B cell (primary cell): ENCODE results near the gene KCNJ14. TPM values are rescaled to one million over a fixed set of nuclear protein-coding genes. Genes with fewer than 3 reads are reported as not detected.

Experiments used
- ATAC-seq: fragments of 200-7000 bp; cut with Tn5 transposase; one replicate; pipeline ENCODE4 v1.10.0; 2021; ENCODE audit warnings: low read depth, mild to moderate bottlenecking, moderate number of reproducible peaks, moderate library complexity
- CTCF ChIA-PET: fragments of 350-600 bp; sonication (Branson Sonifier 250); formaldehyde crosslinking; loops from one replicate; lab custom pipeline; 2021; ENCODE audit warnings: antibody characterized with exemption, inconsistent platforms; lab: Charles Lee
- POLR2A ChIA-PET: fragments of 350-600 bp; sonication (Branson Sonifier 250); formaldehyde crosslinking; loops from one replicate; lab custom pipeline; 2021; ENCODE audit warnings: antibody characterized with exemption; lab: Charles Lee
- DNase-seq: peaks from one replicate; pipeline ENCODE4 v3.0.0; 2013
- H2AFZ ChIP-seq: 2 replicates; pipeline ENCODE4 v1.6.1; 2012; ENCODE audit warnings: mild to moderate bottlenecking, low read depth, low read length; ENCODE audit not compliant: insufficient read depth, poor library complexity, severe bottlenecking
- H3K27ac ChIP-seq, 2 donors: 1 replicate in 1 of 2; 2 replicates in 1 of 2; pipeline ENCODE4 v1.5.1; 2012 to 2013; ENCODE audit warnings: low read length in 2 of 2, mild to moderate bottlenecking in 2 of 2, moderate library complexity in 1 of 2
- H3K27me3 ChIP-seq, 4 experiments: fragments of 200-600 bp in 1 of 4; sonication (generic) in 1 of 4; replicated peaks in 1 of 4; 1 replicate in 2 of 4; 2 replicates in 2 of 4; pipeline versions ENCODE4 v1.6.1 to v1.7.0; 2013 to 2016; ENCODE audit warnings: low read length in 3 of 4, mild to moderate bottlenecking in 2 of 4, mixed read lengths in 1 of 4, moderate library complexity in 1 of 4; ENCODE audit not compliant: insufficient read depth in 4 of 4, control insufficient read depth in 3 of 4; ENCODE audit errors: control extremely low read depth in 1 of 4
- H3K36me3 ChIP-seq, 2 experiments: replicated peaks in 1 of 2; 1 replicate in 1 of 2; 2 replicates in 1 of 2; pipeline versions ENCODE4 v1.6.1 to v1.7.1; 2013; ENCODE audit warnings: low read length in 1 of 2; ENCODE audit not compliant: insufficient read depth in 2 of 2, control insufficient read depth in 1 of 2; ENCODE audit errors: control extremely low read depth in 1 of 2, extremely low read depth in 1 of 2
- H3K4me1 ChIP-seq, 2 donors: fragments of 200-600 bp in 1 of 2; sonication (generic) in 1 of 2; 1 replicate in 1 of 2; 2 replicates in 1 of 2; pipeline versions ENCODE4 v1.5.1 to v1.6.1; 2013 to 2017; ENCODE audit warnings: low read length in 2 of 2; ENCODE audit not compliant: control insufficient read depth in 2 of 2, insufficient read depth in 2 of 2
- H3K4me2 ChIP-seq: replicated peaks from 2 replicates; pipeline ENCODE3; 2012; ENCODE audit warnings: mild to moderate bottlenecking, low read depth, low read length; ENCODE audit not compliant: poor library complexity, severe bottlenecking
- H3K4me3 ChIP-seq, 5 experiments: fragments of 200-600 bp in 1 of 5; sonication (generic) in 1 of 5; 1 replicate in 3 of 5; 2 replicates in 2 of 5; pipeline versions ENCODE4 v1.5.1 to v1.7.0; 2011 to 2016; ENCODE audit warnings: low read length in 4 of 5, mild to moderate bottlenecking in 4 of 5, low read depth in 2 of 5, control low read depth in 1 of 5, moderate library complexity in 1 of 5; ENCODE audit not compliant: insufficient read depth in 1 of 5; ENCODE audit errors: control extremely low read depth in 1 of 5, extremely low read depth in 1 of 5
- H3K79me2 ChIP-seq: fragments of 200-600 bp; sonication (generic); one replicate; pipeline ENCODE4 v1.6.0; 2016; ENCODE audit warnings: low read length; ENCODE audit not compliant: control insufficient read depth, insufficient read depth
- H3K9ac ChIP-seq: fragments of 200-600 bp; sonication (generic); 2 replicates; pipeline ENCODE4 v1.6.1; 2017; ENCODE audit warnings: mild to moderate bottlenecking, low read length, moderate library complexity
- H3K9me3 ChIP-seq, 3 donors: one replicate each; pipeline versions ENCODE4 v1.6.1 to v1.7.1; 2013; ENCODE audit warnings: low read length in 2 of 3; ENCODE audit not compliant: control insufficient read depth in 2 of 3, insufficient read depth in 1 of 3; ENCODE audit errors: control extremely low read depth in 1 of 3
- H4K20me1 ChIP-seq: 2 replicates; pipeline ENCODE4 v1.6.0; 2012; ENCODE audit warnings: mild to moderate bottlenecking, low read length; ENCODE audit not compliant: insufficient read depth, control insufficient read depth, poor library complexity, severe bottlenecking
- H3K27ac Mint-ChIP-seq: one replicate; pipeline ENCODE4 v1.8.0; 2021; ENCODE audit warnings: mixed read lengths
- H3K27me3 Mint-ChIP-seq: one replicate; pipeline ENCODE4 v1.8.0; 2021; ENCODE audit warnings: mixed read lengths
- H3K4me1 Mint-ChIP-seq: one replicate; pipeline ENCODE4 v1.8.0; 2021; ENCODE audit warnings: mixed read lengths
- H3K4me3 Mint-ChIP-seq: one replicate; pipeline ENCODE4 v1.8.0; 2021; ENCODE audit warnings: mixed read lengths
- H3K9me3 Mint-ChIP-seq: one replicate; pipeline ENCODE4 v1.8.0; 2022; ENCODE audit warnings: mixed read lengths; ENCODE audit not compliant: insufficient read depth
- CTCF ChIP-seq: fragments of 200-600 bp; IDR thresholded peaks from one replicate; pipeline ENCODE4 v1.8.0; 2022; ENCODE audit warnings: antibody characterized with exemption, mild to moderate bottlenecking
- EZH2 ChIP-seq: IDR thresholded peaks from 2 replicates; pipeline ENCODE4 v1.6.1; 2012; ENCODE audit warnings: borderline replicate concordance, low read depth, mild to moderate bottlenecking, moderate library complexity, low read length; ENCODE audit not compliant: insufficient read depth, poor library complexity, severe bottlenecking
- WGBS: methylation state at CpG from one replicate; pipeline ENCODE4 v1.1.5; 2013; ENCODE audit warnings: missing lambda C conversion rate; ENCODE audit not compliant: insufficient coverage; 5-methylcytosine and 5-hydroxymethylcytosine counted together
- intact Hi-C: fragments of 100-400 bp; cut with micrococcal nuclease; formaldehyde crosslinking; loops from one replicate; pipeline ENCODE4 v1.10.0; 2022
- polyA plus RNA-seq: library from polyadenylated mRNA; depleted of rRNA; stranded (reverse); fragments of >200 nt; gene quantifications from 2 replicates; pipeline ENCODE4 v1.2.3, GENCODE V29; 2012
- total RNA-seq, 2 donors: library from RNA; stranded (reverse); fragments of 120-200 nt in 1 of 2; gene quantifications; 1 replicate in 1 of 2; 2 replicates in 1 of 2; pipeline versions ENCODE4 v1.2.3 to v1.2.4, GENCODE V29; 2013 to 2022

The KCNJ14 gene
- total and polyA plus RNA-seq, 2 donors (not counting 1 experiment from before 2014, with no cell fraction given) = 1.5 to 2.3 TPM

- POLR2A ChIA-PET = no interaction called here
- Histone ChIP-seq H3K4me2 (peak overlapping the region; percentile 62), H3K4me1 (peaks cover 43 to 45% of the 10 kb centered on the region in 2 donors), H3K9ac (no peak overlapping the region), H3K27ac (no peak overlapping the region), H3K36me3 (no peaks in the 10 kb centered on the region), H3K9me3 (peaks cover 0 to 31% (median 0%) of the 10 kb centered on the region in 3 donors), H3K79me2 (no peaks in the 10 kb centered on the region), H3K4me3 (peak overlapping the region in 1 of 5 experiments; percentile 9), H4K20me1 (no peaks in the 10 kb centered on the region), H2AFZ (peak overlapping the region; percentile 5), H3K27me3 (peaks cover 0 to 60% (median 25%) of the 10 kb centered on the region in 4 experiments)
- DNase-seq (peak; percentile 33), ATAC-seq (no peak)
- intact Hi-C loops = loop anchor here (10.0 kb wide), 1 partner anchor 103 kb away; the partner anchor contains the start of genes GRIN2D and KDELR1
- no peak overlapping the region for H3K27ac Mint-ChIP-seq
- 60% methylated on average over 43 of the region's 46 CpGs for WGBS
- peaks cover 26% of the 10 kb centered on the region for H3K4me1 Mint-ChIP-seq
- TF ChIP-seq CTCF = no peak
- TF ChIP-seq EZH2 = no peak
- H3K4me3 Mint-ChIP-seq = no peak overlapping the region
- H3K9me3 Mint-ChIP-seq = no peaks in the 10 kb centered on the region
- peaks cover 22% of the 10 kb centered on the region for H3K27me3 Mint-ChIP-seq
- CTCF ChIA-PET = interaction anchor here (2.2 kb wide), 1 partner anchor 111 kb away, joined by 5 read pairs; no protein-coding TSS in a partner anchor
Measured at GRCh38 chr19:48497728-48498594, 42.6 kb downstream of the KCNJ14 start.
